Keratinocyte (primary cell): ENCODE results near the gene SLCO2B1.

Experiments used
- EZH2 ChIP-seq: IDR thresholded peaks from one replicate; pipeline ENCODE4 v1.6.1; 2012; ENCODE audit warnings: inconsistent platforms, mild to moderate bottlenecking, low read length, moderate library complexity
- TF ChIP-seq, protein P1 (sequence below), 3 experiments: IDR thresholded peaks in 1 of 3; conservative IDR thresholded peaks in 1 of 3; optimal IDR thresholded peaks in 1 of 3; 2 replicates in 2 of 3; 3 replicates in 1 of 3; pipeline versions ENCODE3 to v1.5.1; 2011; ENCODE audit warnings: low read length in 3 of 3, mild to moderate bottlenecking in 3 of 3, moderate library complexity in 2 of 3, control low read depth in 1 of 3, inconsistent platforms in 1 of 3; ENCODE audit not compliant: insufficient read depth in 2 of 3; ENCODE audit errors: extremely low read depth in 1 of 3

DNA sequence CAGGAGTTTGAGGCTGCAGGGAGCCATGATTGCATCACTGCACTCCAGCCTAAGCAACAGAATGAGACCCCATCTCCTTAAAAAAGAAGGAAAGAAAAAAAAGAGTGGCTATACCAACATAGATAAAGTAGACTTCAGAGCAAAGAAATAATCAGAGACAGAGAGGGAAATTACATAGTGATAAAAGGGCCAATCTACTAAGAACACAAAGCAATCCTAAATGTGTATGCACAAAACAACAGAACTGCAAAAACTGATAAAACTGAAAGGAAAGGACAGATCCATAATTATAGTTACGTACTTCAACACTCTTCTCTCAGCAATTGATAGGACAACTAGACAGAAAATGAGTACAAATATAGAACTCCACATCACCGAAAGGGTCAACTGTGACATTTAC is 36.4 kb upstream of the SLCO2B1 start:
- TF ChIP-seq, protein P1, sequence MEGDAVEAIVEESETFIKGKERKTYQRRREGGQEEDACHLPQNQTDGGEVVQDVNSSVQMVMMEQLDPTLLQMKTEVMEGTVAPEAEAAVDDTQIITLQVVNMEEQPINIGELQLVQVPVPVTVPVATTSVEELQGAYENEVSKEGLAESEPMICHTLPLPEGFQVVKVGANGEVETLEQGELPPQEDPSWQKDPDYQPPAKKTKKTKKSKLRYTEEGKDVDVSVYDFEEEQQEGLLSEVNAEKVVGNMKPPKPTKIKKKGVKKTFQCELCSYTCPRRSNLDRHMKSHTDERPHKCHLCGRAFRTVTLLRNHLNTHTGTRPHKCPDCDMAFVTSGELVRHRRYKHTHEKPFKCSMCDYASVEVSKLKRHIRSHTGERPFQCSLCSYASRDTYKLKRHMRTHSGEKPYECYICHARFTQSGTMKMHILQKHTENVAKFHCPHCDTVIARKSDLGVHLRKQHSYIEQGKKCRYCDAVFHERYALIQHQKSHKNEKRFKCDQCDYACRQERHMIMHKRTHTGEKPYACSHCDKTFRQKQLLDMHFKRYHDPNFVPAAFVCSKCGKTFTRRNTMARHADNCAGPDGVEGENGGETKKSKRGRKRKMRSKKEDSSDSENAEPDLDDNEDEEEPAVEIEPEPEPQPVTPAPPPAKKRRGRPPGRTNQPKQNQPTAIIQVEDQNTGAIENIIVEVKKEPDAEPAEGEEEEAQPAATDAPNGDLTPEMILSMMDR (optimal IDR thresholded peaks at IDR 0.05 in 1 of 3, IDR thresholded peaks at IDR 0.05 in 1 of 3, conservative IDR thresholded peaks at IDR 0.05 in 1 of 3; ENCODE audit: extremely low read depth in 1 of 3, insufficient read depth in 2 of 3, low read length in 3 of 3) = no peak
- no peak for TF ChIP-seq EZH2
